A673 (cell line): ENCODE data around the gene PTP4A2. TPM values are rescaled to one million over a fixed set of nuclear protein-coding genes. Genes with fewer than 3 reads are reported as not detected.
"Not testable (repeated sequence)": the region's sequence is repeated elsewhere in the genome, so short reads cannot be mapped to it uniquely, and the experiment has no call there.

Experiments used
- BruUV-seq: library from RNA; stranded (reverse); fragments of 400-500 nt; replicated peaks from 2 replicates; lab custom pipeline; 2021; lab: Mats Ljungman, UMichigan
- CTCF ChIA-PET: fragments of 300-600 bp; sonication (Branson Sonifier 250); formaldehyde crosslinking; loops from one replicate; lab custom pipeline; 2022; ENCODE audit warnings: antibody characterized with exemption; lab: Charles Lee
- POLR2A ChIA-PET: fragments of 300-600 bp; sonication (Branson Sonifier 250); formaldehyde crosslinking; loops from one replicate; lab custom pipeline; 2022; ENCODE audit warnings: antibody characterized with exemption; ENCODE audit not compliant: low non-redundant PET; lab: Charles Lee
- DNase-seq: peaks from one replicate; pipeline ENCODE4 v3.0.0-alpha.2; 2015; ENCODE audit warnings: low spot score
- H3K27ac ChIP-seq: fragments of 200-600 bp; sonication (generic); 2 replicates; pipeline ENCODE4 v1.5.1; 2016; ENCODE audit warnings: mixed run types, low read depth, mild to moderate bottlenecking, mixed read lengths, antibody characterized with exemption, low read length; ENCODE audit not compliant: poor library complexity, severe bottlenecking
- H3K27me3 ChIP-seq: fragments of 200-600 bp; sonication (generic); replicated peaks from 2 replicates; pipeline ENCODE4 v1.6.1; 2017; ENCODE audit warnings: mixed run types, low read depth, mild to moderate bottlenecking, mixed read lengths, antibody characterized with exemption, low read length; ENCODE audit not compliant: insufficient read depth, poor library complexity
- H3K36me3 ChIP-seq: fragments of 200-600 bp; sonication (generic); 2 replicates; pipeline ENCODE4 v1.6.1; 2016; ENCODE audit warnings: mixed run types, mild to moderate bottlenecking, mixed read lengths, antibody characterized with exemption, low read length; ENCODE audit not compliant: insufficient read depth, poor library complexity, severe bottlenecking
- H3K4me1 ChIP-seq: fragments of 200-600 bp; sonication (generic); 2 replicates; pipeline ENCODE4 v1.6.1; 2017; ENCODE audit warnings: mixed run types, mild to moderate bottlenecking, mixed read lengths, antibody characterized with exemption, low read length; ENCODE audit not compliant: insufficient read depth, poor library complexity, severe bottlenecking
- H3K4me3 ChIP-seq: fragments of 200-600 bp; sonication (generic); 2 replicates; pipeline ENCODE4 v1.5.1; 2016; ENCODE audit warnings: low read depth, mixed run types, mild to moderate bottlenecking, mixed read lengths, low read length; ENCODE audit not compliant: poor library complexity, severe bottlenecking
- H3K9me3 ChIP-seq: fragments of 200-600 bp; sonication (generic); 2 replicates; pipeline ENCODE4 v1.6.1; 2016; ENCODE audit warnings: mixed run types, low read depth, mild to moderate bottlenecking, mixed read lengths, antibody characterized with exemption, low read length; ENCODE audit not compliant: poor library complexity, severe bottlenecking
- CTCF ChIP-seq: fragments of 300-800, 200-600 bp; sonication (generic); conservative IDR thresholded peaks from 2 replicates; pipeline ENCODE4 v1.5.1; 2017; ENCODE audit warnings: low read depth, mild to moderate bottlenecking, antibody characterized with exemption, low read length, moderate library complexity, mixed read lengths
- EZH2 ChIP-seq: fragments of 200-600 bp; sonication (generic); IDR thresholded peaks from 2 replicates; pipeline ENCODE4 v1.6.1; 2017; ENCODE audit warnings: borderline replicate concordance, low read depth, mild to moderate bottlenecking, mixed read lengths, antibody characterized with exemption, low read length; ENCODE audit not compliant: poor library complexity, severe bottlenecking
- intact Hi-C: fragments of 100-400 bp; cut with micrococcal nuclease; formaldehyde crosslinking; loops from one replicate; pipeline ENCODE4 v1.10.0; 2022; ENCODE audit not compliant: unreplicated experiment
- total RNA-seq: library from RNA; stranded (reverse); gene quantifications from 2 replicates; pipeline ENCODE4 v1.2.3, GENCODE V29; 2021

Gene PTP4A2
- total RNA-seq, 1 experiment from 2014 or later = 283 TPM

GRCh38 chr1:31926853-31927660, 11.1 kb downstream of the PTP4A2 start:
- Histone ChIP-seq H3K27ac (peak overlapping the region; percentile 29), H3K27me3 (no peaks in the 10 kb centered on the region), H3K9me3 (no peaks in the 10 kb centered on the region), H3K36me3 (no peaks in the 10 kb centered on the region), H3K4me1 (peaks cover 56% of the 10 kb centered on the region), H3K4me3 (no peak overlapping the region)
- DNase-seq = no peak
- TF ChIP-seq CTCF (no peak), EZH2 (no peak)
- no TSS peak for BruUV-seq
- ChIA-PET CTCF (interaction anchor here (1.1 kb wide), 1 partner anchor 11 kb away, joined by 3 read pairs; the partner anchor contains the start of gene PTP4A2), POLR2A (no interaction called here)
- intact Hi-C loops = no loop called here

- H3K27ac ChIP-seq = no peak overlapping the region
- H3K4me1 ChIP-seq = peaks cover 48% of the 10 kb centered on the region
- ChIA-PET CTCF (interaction anchor here (1.1 kb wide), 1 partner anchor 12 kb away, joined by 3 read pairs; the partner anchor contains the start of gene PTP4A2), POLR2A (no interaction called here)
- H3K36me3 ChIP-seq = no peaks in the 10 kb centered on the region
- no peak overlapping the region for H3K4me3 ChIP-seq
- TF ChIP-seq EZH2 (no peak), CTCF (no peak)
- no peaks in the 10 kb centered on the region for H3K27me3 ChIP-seq
- DNase-seq = no peak
- no peaks in the 10 kb centered on the region for H3K9me3 ChIP-seq
- intact Hi-C loops = no loop called here
- BruUV-seq = no TSS peak
Observed at GRCh38 chr1:31926252-31926651, 11.9 kb downstream of the PTP4A2 start.

GRCh38 chr1:31925824-31926223, 12.3 kb downstream of the PTP4A2 start:
- intact Hi-C loops, DNase-seq, H3K36me3 ChIP-seq, POLR2A ChIA-PET, H3K4me3 ChIP-seq, BruUV-seq, H3K9me3 ChIP-seq, H3K27me3 ChIP-seq, CTCF ChIA-PET, H3K27ac ChIP-seq: not testable (repeated sequence)
- H3K4me1 ChIP-seq = peaks cover 44% of the 10 kb centered on the region
